Kidney (tissue), 14 donors: ENCODE measurements around the gene SLC25A10. TPM values are rescaled to one million over a fixed set of nuclear protein-coding genes. Genes with fewer than 3 reads are reported as not detected.
A peak's percentile ranks its signal among the peaks of the same experiment; 100 is the strongest.
"Not testable (repeated sequence)": the region's sequence is repeated elsewhere in the genome, so short reads cannot be mapped to it uniquely, and the experiment has no call there.

Experiments used
- DNase-seq, 5 donors: peaks; one replicate each; pipeline ENCODE4 v3.0.0-alpha.2; 2013 to 2020
- FAIRE-seq: peaks from 2 replicates; lab custom pipeline; 2012; peaks lifted over from hg19 to GRCh38; lab: Jason Lieb, UNC
- H3K27ac ChIP-seq, 2 donors: one replicate each; pipeline ENCODE4 v1.7.0; 2013; ENCODE audit warnings: low read depth in 2 of 2, low read length in 2 of 2, inconsistent platforms in 1 of 2
- H3K27me3 ChIP-seq: one replicate; pipeline ENCODE4 v1.7.1; 2013; ENCODE audit warnings: low read length, inconsistent platforms; ENCODE audit not compliant: control insufficient read depth, insufficient read depth
- H3K36me3 ChIP-seq, 3 donors: one replicate each; pipeline versions ENCODE4 v1.7.0 to v1.7.1; 2013; ENCODE audit warnings: low read length in 3 of 3, control low read depth in 1 of 3, inconsistent platforms in 1 of 3; ENCODE audit not compliant: insufficient read depth in 3 of 3, control insufficient read depth in 2 of 3
- H3K4me1 ChIP-seq, 3 donors: one replicate each; pipeline versions ENCODE4 v1.7.0 to v1.7.1; 2013; ENCODE audit warnings: low read length in 3 of 3, inconsistent platforms in 1 of 3, low read depth in 1 of 3; ENCODE audit not compliant: control insufficient read depth in 2 of 3, insufficient read depth in 2 of 3
- H3K4me3 ChIP-seq, 3 donors: one replicate each; pipeline versions ENCODE4 v1.7.0 to v1.8.1; 2013; ENCODE audit warnings: low read length in 3 of 3, control low read depth in 1 of 3, inconsistent platforms in 1 of 3
- H3K9ac ChIP-seq, 3 donors: one replicate each; pipeline versions ENCODE4 v1.7.0 to v1.7.1; 2013; ENCODE audit warnings: low read length in 3 of 3, control low read depth in 1 of 3, inconsistent platforms in 1 of 3
- H3K9me3 ChIP-seq, 3 donors: one replicate each; pipeline versions ENCODE4 v1.7.0 to v1.7.1; 2013; ENCODE audit warnings: low read length in 3 of 3, control low read depth in 1 of 3, inconsistent platforms in 1 of 3; ENCODE audit not compliant: control insufficient read depth in 2 of 3, insufficient read depth in 1 of 3
- intact Hi-C: fragments of 100-400 bp; cut with DNase I; formaldehyde crosslinking; loops from one replicate; pipeline ENCODE4 v1.11.1; 2022
- polyA plus RNA-seq: library from polyadenylated mRNA; stranded (reverse); fragments of 350-450 nt; fragmentation: Illumina TruSeq; extraction: RNeasy Lipid Tissue Mini Kit (QIAGEN cat#74804); gene quantifications from one replicate; pipeline ENCODE4 v1.2.3, GENCODE V29; 2014; ENCODE audit warnings: low read depth, low replicate concordance; ENCODE audit not compliant: insufficient read depth
- total RNA-seq: library from RNA; stranded (reverse); fragmentation: NEBNext Ultra II Directional; extraction: Animal tissue kit (Norgen Biotek cat#: 25700); gene quantifications from one replicate; pipeline ENCODE4 v1.2.1, GENCODE V29; 2021
- TF ChIP-seq, protein P1 (sequence below): IDR thresholded peaks from 3 replicates; pipeline ENCODE4 v1.5.1; 2012; ENCODE audit warnings: mild to moderate bottlenecking, moderate library complexity, borderline replicate concordance; ENCODE audit not compliant: insufficient read depth; ENCODE audit errors: extremely low read depth
- donor health status: control.
- donor health status: control.
- donor health status: control.
- donor health status: control.
- donor health status: control.
- donor health status: DM: yes; HTN: yes; CAD: no.
- donor health status: Normal renal cell carcinoma (clear cell type).

Gene SLC25A10
- total and polyA plus RNA-seq, 2 donors from 2014 or later = 19.9 to 94.5 TPM

DNA sequence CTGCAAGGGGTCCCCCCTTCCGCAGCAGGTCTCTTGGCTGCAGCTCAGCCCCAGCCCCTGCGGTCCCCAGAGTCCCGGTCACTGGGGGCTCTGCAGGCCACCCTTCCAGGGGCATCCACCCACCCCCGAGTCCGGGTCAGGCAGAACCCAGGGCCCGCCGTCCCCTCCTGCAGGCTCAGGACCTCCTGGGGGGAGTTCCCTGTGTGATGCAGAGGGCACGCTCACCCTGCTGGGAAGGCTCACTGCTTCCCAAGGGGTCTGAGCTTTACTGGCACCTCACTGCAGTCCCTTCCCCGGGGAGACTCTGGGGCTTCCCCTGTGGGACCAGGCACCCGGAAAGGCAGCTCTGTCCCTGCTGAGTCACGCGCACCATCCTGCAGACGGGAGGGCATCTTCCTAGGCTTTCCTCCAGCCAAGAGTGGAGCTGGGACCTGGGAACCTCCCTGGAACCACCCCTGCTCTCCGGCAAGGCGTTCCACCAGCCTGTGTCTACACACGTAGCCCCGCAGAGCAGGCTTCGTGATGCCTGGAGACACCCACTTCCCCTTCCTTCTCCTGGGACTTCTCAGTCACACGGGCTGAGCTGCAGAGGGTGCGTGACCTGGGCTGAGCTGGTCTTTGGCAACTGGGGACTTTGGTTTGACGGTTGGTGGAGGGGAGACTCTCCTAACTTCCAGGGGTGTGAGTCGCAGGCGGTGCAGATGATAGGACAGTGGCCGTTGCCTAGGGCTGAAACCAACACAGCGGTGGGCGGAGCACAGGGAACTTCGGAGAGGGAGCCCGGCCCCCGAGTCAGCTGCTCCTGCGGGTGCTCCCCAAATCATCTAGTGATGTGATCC is 23.4 kb downstream of the SLC25A10 start:
- H3K27ac ChIP-seq = no peak overlapping the region

DNA sequence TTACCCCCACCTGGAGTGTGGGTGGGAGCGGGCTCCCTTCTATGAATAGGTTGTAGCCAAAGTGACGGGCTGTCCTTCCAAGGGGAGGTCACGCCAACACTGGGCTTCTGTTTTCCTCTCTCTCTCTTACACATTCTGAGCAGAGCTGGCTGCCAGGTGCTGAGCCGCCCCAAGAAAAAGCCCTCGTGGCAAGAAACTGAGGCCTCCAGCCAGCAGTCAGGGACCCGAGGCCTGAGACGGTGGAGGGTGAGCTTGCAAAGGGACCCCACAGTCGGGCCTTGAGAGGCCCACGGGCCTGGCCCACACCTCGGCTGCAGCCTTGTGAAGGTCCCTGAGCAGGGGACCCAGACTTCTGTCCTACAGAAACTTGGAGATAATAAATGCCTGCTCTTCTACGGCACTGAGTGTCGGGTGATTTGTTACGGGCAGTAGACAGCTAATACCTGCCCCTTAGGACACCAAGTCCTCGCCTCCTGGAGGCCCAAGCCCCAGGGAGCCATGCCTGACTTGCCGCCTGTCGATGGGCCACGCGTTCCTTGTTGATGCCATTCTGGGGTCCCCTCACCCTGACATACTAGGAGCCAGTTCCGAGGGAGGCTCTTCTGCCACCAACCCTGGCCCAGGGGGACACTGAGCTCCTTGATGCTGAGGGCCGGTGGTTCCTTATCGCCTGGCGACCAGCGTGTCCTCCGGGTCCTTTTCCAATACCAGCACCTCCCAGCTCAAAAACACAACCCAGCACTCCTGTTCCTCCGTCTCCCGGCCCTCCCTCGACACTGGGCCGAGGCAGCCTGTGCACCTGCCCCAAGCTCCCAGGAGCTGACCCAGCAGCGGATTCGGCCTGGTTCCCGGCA is 26.1 kb downstream of the SLC25A10 start:
- Histone ChIP-seq H3K9me3 (no peaks in the 10 kb centered on the region), H3K36me3 (no peaks in the 10 kb centered on the region), H3K27me3 (no peaks in the 10 kb centered on the region), H3K9ac (no peak overlapping the region), H3K4me1 (peaks cover 0 to 7% (median 0%) of the 10 kb centered on the region in 3 donors), H3K4me3 (no peak overlapping the region), H3K27ac (no peak overlapping the region)
- FAIRE-seq (no peak), DNase-seq (no peak)
- intact Hi-C loops = no loop called here
- TF ChIP-seq, protein P1, sequence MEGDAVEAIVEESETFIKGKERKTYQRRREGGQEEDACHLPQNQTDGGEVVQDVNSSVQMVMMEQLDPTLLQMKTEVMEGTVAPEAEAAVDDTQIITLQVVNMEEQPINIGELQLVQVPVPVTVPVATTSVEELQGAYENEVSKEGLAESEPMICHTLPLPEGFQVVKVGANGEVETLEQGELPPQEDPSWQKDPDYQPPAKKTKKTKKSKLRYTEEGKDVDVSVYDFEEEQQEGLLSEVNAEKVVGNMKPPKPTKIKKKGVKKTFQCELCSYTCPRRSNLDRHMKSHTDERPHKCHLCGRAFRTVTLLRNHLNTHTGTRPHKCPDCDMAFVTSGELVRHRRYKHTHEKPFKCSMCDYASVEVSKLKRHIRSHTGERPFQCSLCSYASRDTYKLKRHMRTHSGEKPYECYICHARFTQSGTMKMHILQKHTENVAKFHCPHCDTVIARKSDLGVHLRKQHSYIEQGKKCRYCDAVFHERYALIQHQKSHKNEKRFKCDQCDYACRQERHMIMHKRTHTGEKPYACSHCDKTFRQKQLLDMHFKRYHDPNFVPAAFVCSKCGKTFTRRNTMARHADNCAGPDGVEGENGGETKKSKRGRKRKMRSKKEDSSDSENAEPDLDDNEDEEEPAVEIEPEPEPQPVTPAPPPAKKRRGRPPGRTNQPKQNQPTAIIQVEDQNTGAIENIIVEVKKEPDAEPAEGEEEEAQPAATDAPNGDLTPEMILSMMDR = no peak

More for the DNA sequence above, 23.4 kb downstream of the SLC25A10 start:
- Histone ChIP-seq H3K9ac (no peak overlapping the region), H3K4me3 (peak overlapping the region in 1 of 3 donors; percentile 22), H3K4me1 (peaks cover 0 to 7% (median 3%) of the 10 kb centered on the region in 3 donors), H3K9me3 (no peaks in the 10 kb centered on the region), H3K27me3 (no peaks in the 10 kb centered on the region), H3K36me3 (no peaks in the 10 kb centered on the region)
- FAIRE-seq = no peak
- peak in 1 of 5 donors; percentile 82 for DNase-seq
- intact Hi-C loops = no loop called here
- TF ChIP-seq, protein P1 = no peak

DNA sequence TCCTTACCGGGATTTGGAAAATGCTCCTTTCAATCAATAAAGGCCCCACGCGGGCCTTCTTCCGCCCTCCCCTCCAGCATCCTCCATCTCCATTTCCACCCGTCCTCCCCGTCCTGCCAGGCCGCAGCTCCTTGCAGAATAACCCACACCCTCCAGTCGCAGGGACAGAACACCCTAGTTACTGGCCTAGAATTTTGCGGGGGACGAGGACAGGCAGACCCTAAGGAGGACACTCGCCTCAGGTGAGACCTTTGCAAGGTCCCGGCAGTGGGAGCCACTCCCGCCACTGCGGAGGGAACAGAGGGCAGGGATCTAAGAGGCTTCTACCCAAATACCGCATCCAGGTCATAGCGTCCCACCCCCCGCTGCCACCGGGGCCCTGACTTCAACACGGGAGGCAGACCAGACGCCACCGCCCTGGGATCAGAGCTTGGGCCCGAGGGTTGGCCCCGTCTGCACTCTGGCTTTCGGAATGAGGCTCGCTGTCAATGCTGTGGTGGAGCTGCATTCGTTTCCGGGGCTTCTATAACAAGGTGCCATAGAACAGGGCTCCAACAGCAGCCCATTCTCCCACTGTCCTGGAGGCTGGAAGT is 26.8 kb downstream of the SLC25A10 start:
- Histone ChIP-seq H3K9me3 (no peaks in the 10 kb centered on the region), H3K4me1 (peaks cover 0 to 7% (median 0%) of the 10 kb centered on the region in 3 donors), H3K9ac (no peak overlapping the region), H3K4me3 (no peak overlapping the region), H3K27ac (no peak overlapping the region), H3K36me3 (no peaks in the 10 kb centered on the region), H3K27me3 (no peaks in the 10 kb centered on the region)
- DNase-seq (no peak), FAIRE-seq (no peak)
- TF ChIP-seq, protein P1 = no peak
- intact Hi-C loops = no loop called here

DNA sequence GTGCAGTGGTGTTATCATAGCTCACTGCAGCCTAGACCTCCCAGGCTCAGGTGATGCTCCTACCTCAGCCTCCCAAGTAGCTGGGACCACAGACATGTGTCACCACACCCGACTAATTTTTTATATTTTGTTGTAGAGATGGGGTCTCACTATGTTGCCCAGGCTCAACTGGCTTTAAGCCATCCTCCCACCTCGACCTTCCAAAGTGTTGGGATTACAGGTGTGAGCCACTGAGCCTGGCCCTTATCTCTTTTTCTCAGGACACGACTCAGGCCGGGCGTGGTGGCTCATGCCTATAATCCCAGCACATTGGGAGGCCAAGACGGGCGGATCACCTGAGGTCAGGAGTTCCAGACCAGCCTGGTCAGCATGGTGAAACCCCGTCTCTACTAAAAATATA is 27.5 kb downstream of the SLC25A10 start:
- DNase-seq, H3K9me3 ChIP-seq, FAIRE-seq, H3K4me1 ChIP-seq, H3K9ac ChIP-seq, H3K27ac ChIP-seq, H3K4me3 ChIP-seq, intact Hi-C loops, H3K27me3 ChIP-seq, H3K36me3 ChIP-seq: not testable (repeated sequence)
